CD4-positive, alpha-beta T cell (primary cell): ENCODE results near the gene PTPN3. TPM values are rescaled to one million over a fixed set of nuclear protein-coding genes. Genes with fewer than 3 reads are reported as not detected.

ENCODE experiments used
- ATAC-seq: fragments of 200-7000 bp; cut with Tn5 transposase; one replicate; pipeline ENCODE4 v1.10.0; 2022; ENCODE audit warnings: mild to moderate bottlenecking; ENCODE audit not compliant: poor library complexity
- CTCF ChIA-PET: fragments of 350-600 bp; sonication (Branson Sonifier 250); formaldehyde crosslinking; loops from one replicate; lab custom pipeline; 2021; ENCODE audit warnings: antibody characterized with exemption, inconsistent platforms; lab: Charles Lee
- POLR2A ChIA-PET: fragments of 350-600 bp; sonication (Branson Sonifier 250); formaldehyde crosslinking; loops from one replicate; lab custom pipeline; 2021; ENCODE audit warnings: antibody characterized with exemption, inconsistent platforms; lab: Charles Lee
- DNase-seq, 14 experiments: peaks; one replicate each; pipeline ENCODE4 v3.0.0-alpha.2; 2013 to 2020; ENCODE audit warnings: mixed read lengths in 2 of 14
- H3K27ac ChIP-seq, 2 donors: one replicate each; pipeline versions ENCODE4 v1.5.1 to v1.7.0; 2013; ENCODE audit warnings: low read length in 2 of 2, low read depth in 1 of 2, mild to moderate bottlenecking in 1 of 2
- H3K27me3 ChIP-seq, 2 experiments: 1 replicate in 1 of 2; 2 replicates in 1 of 2; pipeline versions ENCODE4 v1.6.1 to v1.7.0; 2013; ENCODE audit warnings: low read length in 2 of 2, control low read depth in 1 of 2, mild to moderate bottlenecking in 1 of 2, moderate library complexity in 1 of 2; ENCODE audit not compliant: insufficient read depth in 2 of 2, control insufficient read depth in 1 of 2
- H3K36me3 ChIP-seq: one replicate; pipeline ENCODE4 v1.6.1; 2013; ENCODE audit warnings: low read length, control low read depth; ENCODE audit not compliant: insufficient read depth
- H3K4me1 ChIP-seq: one replicate; pipeline ENCODE4 v1.6.1; 2013; ENCODE audit warnings: low read length, control low read depth; ENCODE audit not compliant: insufficient read depth
- H3K4me3 ChIP-seq: one replicate; pipeline ENCODE4 v1.5.1; 2013; ENCODE audit warnings: mild to moderate bottlenecking, low read length, moderate library complexity
- H3K9me3 ChIP-seq, 2 experiments: 1 replicate in 1 of 2; 2 replicates in 1 of 2; pipeline versions ENCODE4 v1.6.1 to v1.7.0; 2013; ENCODE audit warnings: low read length in 2 of 2, mild to moderate bottlenecking in 2 of 2, control low read depth in 1 of 2, moderate library complexity in 1 of 2; ENCODE audit not compliant: control insufficient read depth in 1 of 2, insufficient read depth in 1 of 2
- H3K27ac Mint-ChIP-seq: one replicate; pipeline ENCODE4 v1.8.0; 2020; ENCODE audit warnings: mixed read lengths
- H3K27me3 Mint-ChIP-seq: one replicate; pipeline ENCODE4 v1.8.0; 2021; ENCODE audit warnings: mixed read lengths
- H3K36me3 Mint-ChIP-seq: one replicate; pipeline ENCODE4 v1.8.0; 2021; ENCODE audit warnings: low read depth, mixed read lengths
- H3K4me1 Mint-ChIP-seq: one replicate; pipeline ENCODE4 v1.8.0; 2021; ENCODE audit warnings: low read depth, mixed read lengths
- H3K4me3 Mint-ChIP-seq: one replicate; pipeline ENCODE4 v1.8.0; 2020; ENCODE audit warnings: mild to moderate bottlenecking, mixed read lengths
- H3K9me3 Mint-ChIP-seq: one replicate; pipeline ENCODE4 v1.8.0; 2020; ENCODE audit warnings: mixed read lengths
- CTCF ChIP-seq: fragments of 200-600 bp; IDR thresholded peaks from one replicate; pipeline ENCODE4 v1.8.0; 2022; ENCODE audit warnings: antibody characterized with exemption, mild to moderate bottlenecking
- intact Hi-C, 2 experiments: fragments of 100-400 bp; cut with DNase I in 1 of 2; cut with micrococcal nuclease in 1 of 2; formaldehyde crosslinking; loops; one replicate each; pipeline versions ENCODE4 v1.15.1 to v1.9.0; 2023 to 2025; cut with DNase I, micrococcal nuclease
- total RNA-seq, 174 experiments: library from RNA in 2 of 174; stranded (reverse) in 2 of 174; gene quantifications; one replicate each; pipeline ENCODE4 v1.2.3 and lab custom pipeline; 2021 to 2026

PTPN3 gene
- total RNA-seq, 2 experiments from 2014 or later: not detected

GRCh38 chr9:109453210-109453842 is 44.8 kb downstream of the PTPN3 start:
- TF ChIP-seq CTCF: no peak
- H3K36me3 ChIP-seq: no peaks in the 10 kb centered on the region
- Mint-ChIP-seq H3K36me3 (no peaks in the 10 kb centered on the region), H3K27ac (no peak overlapping the region), H3K9me3 (no peaks in the 10 kb centered on the region), H3K4me3 (no peak overlapping the region), H3K27me3 (peaks cover 22% of the 10 kb centered on the region), H3K4me1 (no peaks in the 10 kb centered on the region)
- ChIA-PET CTCF (no interaction called here), POLR2A (no interaction called here)
- peaks cover 0 to 5% of the 10 kb centered on the region in 2 experiments for H3K27me3 ChIP-seq
- no peak overlapping the region for H3K27ac ChIP-seq
- H3K9me3 ChIP-seq: peaks cover 0 to 6% of the 10 kb centered on the region in 2 experiments
- intact Hi-C loops: no loop called here
- no peaks in the 10 kb centered on the region for H3K4me1 ChIP-seq
- DNase-seq (no peak), ATAC-seq (no peak)
- no peak overlapping the region for H3K4me3 ChIP-seq

- Mint-ChIP-seq H3K27me3 (peaks cover 22% of the 10 kb centered on the region), H3K36me3 (no peaks in the 10 kb centered on the region), H3K9me3 (no peaks in the 10 kb centered on the region), H3K27ac (no peak overlapping the region), H3K4me3 (no peak overlapping the region), H3K4me1 (peaks cover 2% of the 10 kb centered on the region)
- no peak overlapping the region for H3K27ac ChIP-seq
- H3K36me3 ChIP-seq: no peaks in the 10 kb centered on the region
- no peak overlapping the region for H3K4me3 ChIP-seq
- ATAC-seq (no peak), DNase-seq (no peak)
- CTCF ChIA-PET: no interaction called here
- no peaks in the 10 kb centered on the region for H3K4me1 ChIP-seq
- peaks cover 0 to 5% of the 10 kb centered on the region in 2 experiments for H3K27me3 ChIP-seq
- intact Hi-C loops: no loop called here
- peaks cover 0 to 6% of the 10 kb centered on the region in 2 experiments for H3K9me3 ChIP-seq
- POLR2A ChIA-PET: no interaction called here
- no peak for TF ChIP-seq CTCF
These were observed 45.3 kb downstream of the PTPN3 start for GRCh38 chr9:109452761-109453160.

GRCh38 chr9:109451311-109452025 is 46.6 kb downstream of the PTPN3 start:
- H3K27ac ChIP-seq: no peak overlapping the region
- no peaks in the 10 kb centered on the region for H3K36me3 ChIP-seq
- H3K4me1 Mint-ChIP-seq: peaks cover 5% of the 10 kb centered on the region
- ChIA-PET CTCF (no interaction called here), POLR2A (no interaction called here)
- H3K4me3 ChIP-seq: no peak overlapping the region
- peaks cover 3 to 5% of the 10 kb centered on the region in 2 experiments for H3K27me3 ChIP-seq
- ATAC-seq (no peak), DNase-seq (no peak)
- intact Hi-C loops: no loop called here
- H3K9me3 Mint-ChIP-seq: no peaks in the 10 kb centered on the region
- no peak for TF ChIP-seq CTCF
- H3K27ac Mint-ChIP-seq: no peak overlapping the region
- H3K4me3 Mint-ChIP-seq: no peak overlapping the region
- H3K4me1 ChIP-seq: no peaks in the 10 kb centered on the region
- peaks cover 0 to 6% of the 10 kb centered on the region in 2 experiments for H3K9me3 ChIP-seq
- H3K36me3 Mint-ChIP-seq: no peaks in the 10 kb centered on the region
- H3K27me3 Mint-ChIP-seq: peaks cover 16% of the 10 kb centered on the region
